ENCODE results near the gene MAMLD1. TPM values are rescaled to one million over a fixed set of nuclear protein-coding genes. Genes with fewer than 3 reads are reported as not detected.

The MAMLD1 gene
- total RNA-seq, 1 experiment from 2014 or later: 3.2 TPM

DNA sequence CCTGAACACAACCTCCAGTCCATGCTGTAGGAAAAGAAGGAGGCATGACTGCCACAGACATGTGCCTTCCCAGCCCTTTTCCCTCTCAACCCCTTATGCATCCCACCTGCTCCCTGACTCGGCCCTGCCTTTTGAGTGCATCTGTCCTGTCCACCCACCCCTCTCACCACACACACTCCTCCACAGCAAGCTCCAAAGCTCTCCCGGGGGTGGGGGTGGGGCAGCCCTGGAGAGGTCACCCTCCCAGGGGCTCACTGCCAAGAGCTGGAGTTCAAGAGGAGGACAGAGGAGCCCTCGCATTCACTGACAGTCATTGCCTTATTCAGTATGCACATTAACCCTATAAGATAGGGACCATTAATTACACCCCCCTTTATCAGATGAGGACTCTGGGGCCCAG, 46.6 kb upstream of the MAMLD1 start:
- no peaks in the 10 kb centered on the region for H3K9me3 ChIP-seq (ENCODE audit: low read depth, low read length, poor library complexity, severe bottlenecking)
- no peak overlapping the region for H3K27ac ChIP-seq (ENCODE audit: low read depth, low read length, poor library complexity, severe bottlenecking)
- TF ChIP-seq, protein P1, sequence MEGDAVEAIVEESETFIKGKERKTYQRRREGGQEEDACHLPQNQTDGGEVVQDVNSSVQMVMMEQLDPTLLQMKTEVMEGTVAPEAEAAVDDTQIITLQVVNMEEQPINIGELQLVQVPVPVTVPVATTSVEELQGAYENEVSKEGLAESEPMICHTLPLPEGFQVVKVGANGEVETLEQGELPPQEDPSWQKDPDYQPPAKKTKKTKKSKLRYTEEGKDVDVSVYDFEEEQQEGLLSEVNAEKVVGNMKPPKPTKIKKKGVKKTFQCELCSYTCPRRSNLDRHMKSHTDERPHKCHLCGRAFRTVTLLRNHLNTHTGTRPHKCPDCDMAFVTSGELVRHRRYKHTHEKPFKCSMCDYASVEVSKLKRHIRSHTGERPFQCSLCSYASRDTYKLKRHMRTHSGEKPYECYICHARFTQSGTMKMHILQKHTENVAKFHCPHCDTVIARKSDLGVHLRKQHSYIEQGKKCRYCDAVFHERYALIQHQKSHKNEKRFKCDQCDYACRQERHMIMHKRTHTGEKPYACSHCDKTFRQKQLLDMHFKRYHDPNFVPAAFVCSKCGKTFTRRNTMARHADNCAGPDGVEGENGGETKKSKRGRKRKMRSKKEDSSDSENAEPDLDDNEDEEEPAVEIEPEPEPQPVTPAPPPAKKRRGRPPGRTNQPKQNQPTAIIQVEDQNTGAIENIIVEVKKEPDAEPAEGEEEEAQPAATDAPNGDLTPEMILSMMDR (conservative IDR thresholded peaks at IDR 0.05; ENCODE audit: low read depth, low read length): no peak
- TF ChIP-seq EZH2 (IDR thresholded peaks at IDR 0.05; ENCODE audit: borderline replicate concordance, low read depth, low read length, poor library complexity, severe bottlenecking): no peak
- no peak overlapping the region for H3K4me3 ChIP-seq (ENCODE audit: low read depth, low read length, poor library complexity, severe bottlenecking)
- POLR2A ChIA-PET (ENCODE audit: low non-redundant PET): no interaction called here
- no peaks in the 10 kb centered on the region for H3K4me1 ChIP-seq (ENCODE audit: insufficient read depth, low read length, poor library complexity, severe bottlenecking)
- CTCF ChIA-PET: no interaction called here
- no peaks in the 10 kb centered on the region for H3K27me3 ChIP-seq (replicated peaks; ENCODE audit: insufficient read depth, low read depth, low read length, poor library complexity)
- no TSS peak for BruUV-seq (replicated peaks)
- no peak for DNase-seq (ENCODE audit: low spot score)
- intact Hi-C loops (cut with micrococcal nuclease; ENCODE audit: unreplicated experiment): no loop called here
- no peaks in the 10 kb centered on the region for H3K36me3 ChIP-seq (ENCODE audit: insufficient read depth, low read length, poor library complexity, severe bottlenecking)

DNA sequence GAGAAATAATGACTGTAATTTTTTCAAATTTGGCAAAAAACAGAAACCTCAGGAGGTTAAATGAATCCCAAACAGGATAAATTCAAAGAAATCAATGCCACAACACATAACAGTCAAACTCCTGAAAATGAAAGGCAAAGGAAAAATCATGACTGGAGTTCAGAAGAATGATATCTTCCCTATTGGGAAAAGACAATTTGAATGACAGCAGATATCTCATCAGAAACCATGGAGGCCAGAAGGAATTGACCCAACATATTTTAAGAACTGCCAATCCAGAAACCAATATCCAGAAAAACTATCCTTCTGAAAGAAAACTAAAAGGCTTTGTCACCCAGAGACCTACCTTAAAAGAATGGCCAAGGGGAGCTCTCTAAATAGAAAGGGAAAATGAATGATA, 40.1 kb upstream of the MAMLD1 start:
- TF ChIP-seq, protein P1 (conservative IDR thresholded peaks at IDR 0.05; ENCODE audit: low read depth, low read length): no peak
- DNase-seq (ENCODE audit: low spot score): no peak
- peaks cover 10% of the 10 kb centered on the region for H3K9me3 ChIP-seq (ENCODE audit: low read depth, low read length, poor library complexity, severe bottlenecking)
- H3K36me3 ChIP-seq (ENCODE audit: insufficient read depth, low read length, poor library complexity, severe bottlenecking): no peaks in the 10 kb centered on the region
- H3K27ac ChIP-seq (ENCODE audit: low read depth, low read length, poor library complexity, severe bottlenecking): no peak overlapping the region
- intact Hi-C loops (cut with micrococcal nuclease; ENCODE audit: unreplicated experiment): no loop called here
- POLR2A ChIA-PET (ENCODE audit: low non-redundant PET): no interaction called here
- no TSS peak for BruUV-seq (replicated peaks)
- CTCF ChIA-PET: no interaction called here
- no peak overlapping the region for H3K4me3 ChIP-seq (ENCODE audit: low read depth, low read length, poor library complexity, severe bottlenecking)
- no peaks in the 10 kb centered on the region for H3K27me3 ChIP-seq (replicated peaks; ENCODE audit: insufficient read depth, low read depth, low read length, poor library complexity)
- H3K4me1 ChIP-seq (ENCODE audit: insufficient read depth, low read length, poor library complexity, severe bottlenecking): peaks cover 6% of the 10 kb centered on the region

DNA sequence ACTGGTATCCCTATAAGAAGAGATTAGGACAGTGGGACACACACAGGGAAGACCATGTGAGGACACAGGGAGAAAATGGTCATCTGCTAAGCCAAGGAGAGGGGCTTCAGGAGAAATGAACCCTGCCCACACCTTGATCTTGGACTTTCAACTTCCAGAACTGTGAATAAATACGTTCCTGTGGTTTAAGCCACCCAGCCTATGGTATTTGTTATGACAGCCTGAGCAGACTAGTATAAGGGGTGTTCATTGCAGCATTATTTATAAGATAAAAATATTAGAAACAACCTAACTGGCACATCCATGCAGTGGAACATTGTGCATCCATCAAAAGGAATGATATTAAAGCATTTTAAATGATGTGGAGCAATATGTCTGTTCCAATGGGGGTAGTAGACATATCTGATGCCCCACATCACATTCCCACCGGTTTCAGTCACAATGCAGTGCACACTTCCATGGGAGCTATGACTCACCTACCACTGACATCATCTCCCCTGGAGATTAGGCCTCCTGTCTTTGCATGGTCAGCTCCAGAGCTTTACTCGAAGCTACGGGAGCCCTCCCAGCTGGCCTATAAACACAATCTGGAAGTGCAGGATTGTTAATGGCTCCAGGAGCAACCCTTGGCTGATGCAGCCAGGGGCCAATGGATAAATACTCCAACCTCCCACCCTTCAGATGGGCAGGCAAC, 38.9 kb upstream of the MAMLD1 start:
- H3K9me3 ChIP-seq (ENCODE audit: low read depth, low read length, poor library complexity, severe bottlenecking): peaks cover 10% of the 10 kb centered on the region
- BruUV-seq (replicated peaks): no TSS peak
- intact Hi-C loops (cut with micrococcal nuclease; ENCODE audit: unreplicated experiment): no loop called here
- no peak overlapping the region for H3K27ac ChIP-seq (ENCODE audit: low read depth, low read length, poor library complexity, severe bottlenecking)
- peak; percentile 49 for DNase-seq (ENCODE audit: low spot score)
- H3K36me3 ChIP-seq (ENCODE audit: insufficient read depth, low read length, poor library complexity, severe bottlenecking): no peaks in the 10 kb centered on the region
- ChIA-PET POLR2A (ENCODE audit: low non-redundant PET) (no interaction called here), CTCF (no interaction called here)
- peaks cover 6% of the 10 kb centered on the region for H3K4me1 ChIP-seq (ENCODE audit: insufficient read depth, low read length, poor library complexity, severe bottlenecking)
- TF ChIP-seq EZH2 (IDR thresholded peaks at IDR 0.05; ENCODE audit: borderline replicate concordance, low read depth, low read length, poor library complexity, severe bottlenecking): no peak
- TF ChIP-seq, protein P1 (conservative IDR thresholded peaks at IDR 0.05; ENCODE audit: low read depth, low read length): no peak
- H3K4me3 ChIP-seq (ENCODE audit: low read depth, low read length, poor library complexity, severe bottlenecking): no peak overlapping the region
- no peaks in the 10 kb centered on the region for H3K27me3 ChIP-seq (replicated peaks; ENCODE audit: insufficient read depth, low read depth, low read length, poor library complexity)
